Measurements from ENCODE around the gene CYP2C18.
"Not testable (repeated sequence)": the region's sequence is repeated elsewhere in the genome, so short reads cannot be mapped to it uniquely, and the experiment has no call there.

The CYP2C18 gene

GRCh38 chr10:94683214-94684054, at the start of gene CYP2C18:
CYP2C18 (plus strand) TSS chr10:94683729; CDS start chr10:94683820, 91 bp downstream.
- no peak for DNase-seq

- not testable (repeated sequence) for DNase-seq
These were observed 45.4 kb upstream of the CYP2C18 start for GRCh38 chr10:94638097-94638496.

- no peak for DNase-seq
These were observed 43.6 kb upstream of the CYP2C18 start for GRCh38 chr10:94639902-94640301.

GRCh38 chr10:94640562-94640961, 43.0 kb upstream of the CYP2C18 start:
- no peak for DNase-seq

- DNase-seq: no peak
These were observed 42.0 kb upstream of the CYP2C18 start for GRCh38 chr10:94641480-94641879.

- DNase-seq: no peak
These were observed 39.2 kb upstream of the CYP2C18 start for GRCh38 chr10:94644352-94644751.

GRCh38 chr10:94645285-94645684, 38.2 kb upstream of the CYP2C18 start:
- DNase-seq: no peak

GRCh38 chr10:94655201-94655600, 28.3 kb upstream of the CYP2C18 start:
- DNase-seq: not testable (repeated sequence)

GRCh38 chr10:94663061-94663460, 20.5 kb upstream of the CYP2C18 start:
- DNase-seq: not testable (repeated sequence)

GRCh38 chr10:94666391-94667102, 17.0 kb upstream of the CYP2C18 start:
- DNase-seq: no peak

GRCh38 chr10:94673614-94674321, 9.8 kb upstream of the CYP2C18 start:
- no peak for DNase-seq

GRCh38 chr10:94676496-94676895, 7.0 kb upstream of the CYP2C18 start:
- DNase-seq: no peak

- DNase-seq: no peak
These were observed 5.8 kb upstream of the CYP2C18 start for GRCh38 chr10:94677691-94678090.

- DNase-seq: no peak
These were observed 5.1 kb upstream of the CYP2C18 start for GRCh38 chr10:94678475-94678874.

GRCh38 chr10:94680544-94680943, 3.0 kb upstream of the CYP2C18 start:
- no peak for DNase-seq

GRCh38 chr10:94682636-94683035, 893 bp upstream of the CYP2C18 start:
- not testable (repeated sequence) for DNase-seq

GRCh38 chr10:94687625-94688248, 4.2 kb downstream of the CYP2C18 start:
- no peak for DNase-seq

GRCh38 chr10:94706089-94706488, 22.6 kb downstream of the CYP2C18 start:
- no peak for DNase-seq

GRCh38 chr10:94710578-94710977, 27.0 kb downstream of the CYP2C18 start:
- no peak for DNase-seq

- no peak for DNase-seq
These were observed 42.3 kb downstream of the CYP2C18 start for GRCh38 chr10:94725871-94726270.

GRCh38 chr10:94735197-94735596, 51.7 kb downstream of the CYP2C18 start:
- no peak for DNase-seq

GRCh38 chr10:94738588-94738987, 55.1 kb downstream of the CYP2C18 start:
- DNase-seq: no peak

- no peak for DNase-seq
These were observed 63.6 kb downstream of the CYP2C18 start for GRCh38 chr10:94747137-94747536.
